Body of pancreas (tissue), 4 donors: ENCODE data around the gene DENND1A. TPM values are rescaled to one million over a fixed set of nuclear protein-coding genes. Genes with fewer than 3 reads are reported as not detected.

Experiments used
- ATAC-seq: fragments of 150-250 bp; one replicate; pipeline ENCODE4 v1.9.1; 2016
- DNase-seq, 4 donors: peaks; one replicate each; pipeline ENCODE4 v3.0.0-alpha.2; 2019
- H3K27ac ChIP-seq, 4 donors: fragments of 200-600 bp; sonication (generic); 1 replicate in 3 of 4; 2 replicates in 1 of 4; pipeline versions ENCODE4 v1.5.1 to v1.6.1; 2016 to 2019; ENCODE audit warnings: mild to moderate bottlenecking in 1 of 4, mixed read lengths in 1 of 4, moderate library complexity in 1 of 4
- H3K27me3 ChIP-seq, 2 donors: fragments of 200-600 bp; sonication (generic); one replicate each; pipeline ENCODE4 v1.6.0; 2016; ENCODE audit warnings: mild to moderate bottlenecking in 1 of 2
- H3K36me3 ChIP-seq, 2 donors: fragments of 200-600 bp; sonication (generic); replicated peaks in 1 of 2; 2 replicates each; pipeline ENCODE4 v1.5.1; 2016; ENCODE audit warnings: low read depth in 2 of 2; ENCODE audit not compliant: insufficient read depth in 1 of 2
- H3K4me1 ChIP-seq: fragments of 200-600 bp; sonication (generic); one replicate; pipeline ENCODE4 v1.6.0; 2016
- H3K4me3 ChIP-seq, 2 donors: fragments of 200-600 bp; sonication (generic); 1 replicate in 1 of 2; 2 replicates in 1 of 2; pipeline ENCODE4 v1.5.1; 2016 to 2019
- H3K9me3 ChIP-seq, 3 donors: fragments of 200-600 bp; sonication (generic); 1 replicate in 2 of 3; 2 replicates in 1 of 3; pipeline ENCODE4 v1.5.1; 2016
- CTCF ChIP-seq, 7 experiments: fragments of 450-650 bp in 4 of 7; fragments of 200-600 bp in 3 of 7; sonication (generic) in 3 of 7; IDR thresholded peaks; one replicate each; pipeline ENCODE4 v1.5.1; 2016 to 2019; ENCODE audit warnings: antibody characterized with exemption in 7 of 7
- POLR2A ChIP-seq, 3 donors: fragments of 450-650 bp; IDR thresholded peaks; one replicate each; pipeline ENCODE4 v1.6.1; 2016; ENCODE audit warnings: antibody characterized with exemption in 3 of 3, mild to moderate bottlenecking in 2 of 3
- WGBS, 2 donors: methylation state at CpG; one replicate each; pipeline ENCODE4 v1.1.5; 2017; 5-methylcytosine and 5-hydroxymethylcytosine counted together
- intact Hi-C: fragments of 100-400 bp; cut with DNase I; formaldehyde crosslinking; loops from one replicate; pipeline ENCODE4 v1.15.1; 2023
- total RNA-seq, 2 donors: library from RNA; depleted of rRNA; stranded (reverse); fragments of >200 nt; gene quantifications; one replicate each; pipeline ENCODE4 v1.1.0, GENCODE V29; 2016

DENND1A gene
- total RNA-seq, 2 donors from 2014 or later, result 7.6 to 8.6 TPM

GRCh38 chr9:123927625-123928532 is 2.0 kb downstream of the DENND1A start:
- Histone ChIP-seq H3K27ac (no peak overlapping the region), H3K4me3 (no peak overlapping the region)
- DNase-seq, result no peak

GRCh38 chr9:123926941-123927340 is 3.0 kb downstream of the DENND1A start:
- intact Hi-C loops, result no loop called here
- Histone ChIP-seq H3K4me3 (no peak overlapping the region), H3K27me3 (no peaks in the 10 kb centered on the region), H3K9me3 (no peaks in the 10 kb centered on the region), H3K36me3 (no peaks in the 10 kb centered on the region), H3K4me1 (peaks cover 24% of the 10 kb centered on the region), H3K27ac (no peak overlapping the region)
- DNase-seq (no peak), ATAC-seq (no peak)
- 84 to 89% methylated on average over 5 of the region's 5 CpGs for WGBS, 2 donors
- no peak for TF ChIP-seq CTCF (IDR thresholded peaks at IDR 0.05)
- no peak for TF ChIP-seq POLR2A (IDR thresholded peaks at IDR 0.05)

More at GRCh38 chr9:123927625-123928532, 2.0 kb downstream of the DENND1A start:
- Histone ChIP-seq H3K27me3 (no peaks in the 10 kb centered on the region), H3K4me1 (peaks cover 24% of the 10 kb centered on the region), H3K36me3 (no peaks in the 10 kb centered on the region), H3K9me3 (no peaks in the 10 kb centered on the region)
- intact Hi-C loops, result no loop called here
- 65 to 82% methylated on average over 5 of the region's 5 CpGs for WGBS, 2 donors
- ATAC-seq, result no peak
- TF ChIP-seq CTCF (IDR thresholded peaks at IDR 0.05) (no peak), POLR2A (IDR thresholded peaks at IDR 0.05) (no peak)

- Histone ChIP-seq H3K9me3 (no peaks in the 10 kb centered on the region), H3K4me1 (peaks cover 24% of the 10 kb centered on the region), H3K36me3 (no peaks in the 10 kb centered on the region), H3K27ac (no peak overlapping the region), H3K27me3 (no peaks in the 10 kb centered on the region), H3K4me3 (no peak overlapping the region)
- TF ChIP-seq POLR2A (IDR thresholded peaks at IDR 0.05), result no peak
- TF ChIP-seq CTCF (IDR thresholded peaks at IDR 0.05), result no peak
- ATAC-seq (no peak), DNase-seq (no peak)
- 53 to 84% methylated on average over 2 of the region's 2 CpGs for WGBS, 2 donors
- intact Hi-C loops, result no loop called here
Observed at GRCh38 chr9:123925819-123926218, 4.1 kb downstream of the DENND1A start.

GRCh38 chr9:123925161-123925560 is 4.8 kb downstream of the DENND1A start:
- no peaks in the 10 kb centered on the region for H3K27me3 ChIP-seq

More at GRCh38 chr9:123925161-123925560, 4.8 kb downstream of the DENND1A start:
- 90 to 93% methylated on average over 3 of the region's 3 CpGs for WGBS, 2 donors
- no peak overlapping the region for H3K27ac ChIP-seq
- ATAC-seq (no peak), DNase-seq (no peak)
- peaks cover 20% of the 10 kb centered on the region for H3K4me1 ChIP-seq
- TF ChIP-seq POLR2A (IDR thresholded peaks at IDR 0.05), result no peak
- TF ChIP-seq CTCF (IDR thresholded peaks at IDR 0.05), result no peak
- H3K4me3 ChIP-seq, result no peak overlapping the region
- no peaks in the 10 kb centered on the region for H3K36me3 ChIP-seq
- no peaks in the 10 kb centered on the region for H3K9me3 ChIP-seq
- intact Hi-C loops, result no loop called here
